Measurements from ENCODE around the gene RYR2. TPM values are rescaled to one million over a fixed set of nuclear protein-coding genes. Genes with fewer than 3 reads are reported as not detected.

The RYR2 gene
- total and polyA plus RNA-seq, 9 of the 15 experiments (the other 6 are each of a cell fraction or from before 2014, with no cell fraction given), result 0.03 to 0.42 (median 0.14) TPM

DNA sequence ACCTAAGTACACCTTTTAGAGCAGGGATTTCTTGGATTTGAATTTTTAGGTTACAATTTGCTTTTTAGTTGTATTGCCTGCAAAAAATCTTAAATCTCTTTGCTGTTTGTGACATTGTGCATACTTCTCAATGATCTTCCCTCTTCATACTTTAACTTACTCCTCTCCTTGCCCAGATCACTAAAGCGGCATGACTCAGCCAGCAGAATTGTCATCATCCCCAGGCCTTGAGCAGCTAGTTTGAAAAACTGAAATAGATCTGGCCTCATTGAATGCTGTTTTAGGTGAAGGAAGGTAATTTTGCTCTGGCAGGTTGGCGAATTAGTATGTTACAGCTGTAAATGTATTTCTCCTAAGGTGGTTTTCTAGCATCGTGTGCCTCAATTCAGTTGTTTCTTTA lies 145.9 kb downstream of the RYR2 start:
- no peak for DNase-seq (ENCODE audit: extremely low read depth in 1 of 4, low spot score in 3 of 4)
- H3K79me2 ChIP-seq (ENCODE audit: control insufficient read depth, insufficient read depth, low read length), result no peaks in the 10 kb centered on the region
- BruUV-seq (replicated peaks), result no TSS peak
- no peak for ATAC-seq
- no peak overlapping the region for H3K4me2 ChIP-seq (ENCODE audit: insufficient read depth, low read length)
- H3K4me1 ChIP-seq (replicated peaks in 1 of 2; ENCODE audit: control insufficient read depth in 2 of 2, insufficient read depth in 2 of 2, low read length in 2 of 2), result no peaks in the 10 kb centered on the region
- no peaks in the 10 kb centered on the region for H3K27me3 ChIP-seq (ENCODE audit: control insufficient read depth in 2 of 2, insufficient read depth in 2 of 2, low read length in 2 of 2)
- no peaks in the 10 kb centered on the region for H3K9me1 ChIP-seq (ENCODE audit: control insufficient read depth, insufficient read depth, low read length)
- intact Hi-C loops (cut with micrococcal nuclease), result no loop called here
- H4K20me1 ChIP-seq (replicated peaks; ENCODE audit: control insufficient read depth, insufficient read depth, low read length), result no peaks in the 10 kb centered on the region; the same call in 1 of the 2 replicates
- FAIRE-seq, result no peak
- TF ChIP-seq ZNF212 (CRISPR knock-in tag; IDR thresholded peaks at IDR 0.05), result no peak
- no peak for TF ChIP-seq ZZZ3 (IDR thresholded peaks at IDR 0.05)
- no peak for TF ChIP-seq ZNF3 (CRISPR knock-in tag; IDR thresholded peaks at IDR 0.05)
- no peak for TF ChIP-seq MAZ (CRISPR knock-in tag; conservative IDR thresholded peaks at IDR 0.05 in 1 of 2, IDR thresholded peaks at IDR 0.05 in 1 of 2)
- TF ChIP-seq HNRNPUL1 (IDR thresholded peaks at IDR 0.05; ENCODE audit: low read length), result no peak
- CTCF ChIA-PET (ENCODE audit: low intra/inter-chr PET ratio), result no interaction called here
- no peak overlapping the region for H2AFZ ChIP-seq (ENCODE audit: low read depth, low read length)
- H3K9ac ChIP-seq (ENCODE audit: insufficient read depth in 1 of 2, low read depth in 2 of 2, low read length in 2 of 2), result no peak overlapping the region
- in situ Hi-C loops (cut with MboI), result no loop called here
- POLR2A ChIA-PET, result no interaction called here
- H3K27ac ChIP-seq (ENCODE audit: extremely low read depth, low read depth, low read length), result no peak overlapping the region
- WGBS (ENCODE audit: insufficient coverage, low coverage, missing lambda C conversion rate), result 0% methylated on average over 3 of the region's 3 CpGs
- no peaks in the 10 kb centered on the region for H3K36me3 ChIP-seq (ENCODE audit: control insufficient read depth, insufficient read depth, low read length)
- no peaks in the 10 kb centered on the region for H3K9me3 ChIP-seq (replicated peaks; ENCODE audit: control insufficient read depth, insufficient read depth, low read depth, low read length)
- H3K4me3 ChIP-seq, result no peak overlapping the region

DNA sequence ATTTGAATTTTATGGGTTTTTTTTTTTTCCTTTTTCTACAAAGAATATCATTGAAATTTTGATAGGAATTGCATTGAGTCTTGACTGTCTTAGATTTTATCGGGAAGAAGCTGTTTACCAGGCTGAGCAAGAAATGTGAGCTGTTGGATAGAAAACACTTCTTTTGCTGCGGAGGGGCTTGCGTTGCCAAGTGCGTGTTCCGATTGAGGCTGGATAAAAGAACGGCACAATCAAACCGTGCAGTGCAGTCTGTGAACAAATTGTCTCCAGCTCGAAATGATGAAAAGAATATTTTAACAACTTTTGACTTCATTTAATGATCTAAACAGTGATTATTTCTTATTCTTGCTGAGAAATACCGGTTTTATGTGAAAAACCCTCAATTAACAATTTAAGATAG lies 149.4 kb downstream of the RYR2 start:
- no peaks in the 10 kb centered on the region for H4K20me1 ChIP-seq (replicated peaks; ENCODE audit: control insufficient read depth, insufficient read depth, low read length)
- H3K4me3 ChIP-seq, result no peak overlapping the region
- FAIRE-seq (no peak), DNase-seq (ENCODE audit: extremely low read depth in 1 of 4, low spot score in 3 of 4) (no peak), ATAC-seq (no peak)
- ChIA-PET POLR2A (interaction anchor here (1.1 kb wide), 1 partner anchor 13 kb away, joined by 3 read pairs; no protein-coding TSS in a partner anchor), CTCF (ENCODE audit: low intra/inter-chr PET ratio) (no interaction called here)
- intact Hi-C loops (cut with micrococcal nuclease) (no loop called here), in situ Hi-C loops (cut with MboI) (no loop called here)
- H3K9ac ChIP-seq (ENCODE audit: insufficient read depth in 1 of 2, low read depth in 2 of 2, low read length in 2 of 2), result no peak overlapping the region
- BruUV-seq (replicated peaks), result no TSS peak
- H3K27me3 ChIP-seq (ENCODE audit: control insufficient read depth in 2 of 2, insufficient read depth in 2 of 2, low read length in 2 of 2), result no peaks in the 10 kb centered on the region
- no peaks in the 10 kb centered on the region for H3K36me3 ChIP-seq (ENCODE audit: control insufficient read depth, insufficient read depth, low read length)
- no peak overlapping the region for H3K4me2 ChIP-seq (ENCODE audit: insufficient read depth, low read length)
- no peak overlapping the region for H3K27ac ChIP-seq (ENCODE audit: extremely low read depth, low read depth, low read length)
- H2AFZ ChIP-seq (ENCODE audit: low read depth, low read length), result no peak overlapping the region
- no peaks in the 10 kb centered on the region for H3K9me1 ChIP-seq (ENCODE audit: control insufficient read depth, insufficient read depth, low read length)
- H3K9me3 ChIP-seq (replicated peaks; ENCODE audit: control insufficient read depth, insufficient read depth, low read depth, low read length), result no peaks in the 10 kb centered on the region
- no peaks in the 10 kb centered on the region for H3K4me1 ChIP-seq (replicated peaks in 1 of 2; ENCODE audit: control insufficient read depth in 2 of 2, insufficient read depth in 2 of 2, low read length in 2 of 2)
- WGBS (ENCODE audit: insufficient coverage, low coverage, missing lambda C conversion rate), result 1% methylated on average over 9 of the region's 9 CpGs
- H3K79me2 ChIP-seq (ENCODE audit: control insufficient read depth, insufficient read depth, low read length), result no peaks in the 10 kb centered on the region
- TF ChIP-seq CREM (IDR thresholded peaks at IDR 0.05; ENCODE audit: low read depth) (no peak), ZBTB12 (CRISPR knock-in tag; IDR thresholded peaks at IDR 0.05) (no peak), ZNF609 (CRISPR knock-in tag; IDR thresholded peaks at IDR 0.05; ENCODE audit: borderline replicate concordance) (no peak)
